ENCODE measurements around the gene PRKAG2. TPM values are rescaled to one million over a fixed set of nuclear protein-coding genes. Genes with fewer than 3 reads are reported as not detected.

PRKAG2 gene
- total and polyA plus RNA-seq, 2 of the 8 experiments (the other 6 are each of a cell fraction or from before 2014, with no cell fraction given), result 7.5 to 18.1 TPM

GRCh38 chr7:151509670-151510333 lies 367.1 kb downstream of the PRKAG2 start:
- Histone ChIP-seq H3K14ac (ENCODE audit: insufficient read length) (no peak overlapping the region), H2AFZ (ENCODE audit: low read length) (no peak overlapping the region), H2BK15ac (ENCODE audit: low read length) (no peak overlapping the region), H2BK20ac (ENCODE audit: low read length) (no peak overlapping the region), H3K4me1 (replicated peaks in 1 of 4; ENCODE audit: control insufficient read depth in 3 of 4, insufficient read depth in 4 of 4, low read length in 3 of 4) (peaks cover 6 to 22% (median 6%) of the 10 kb centered on the region in 4 experiments), H3K9ac (replicated peaks in 1 of 4; ENCODE audit: extremely low read depth in 1 of 4, low read depth in 3 of 4, low read length in 3 of 4) (no peak overlapping the region), H3K9me3 (ENCODE audit: insufficient read depth in 2 of 2, low read depth in 1 of 2, low read length in 1 of 2) (no peaks in the 10 kb centered on the region), H3K18ac (ENCODE audit: extremely low read depth, low read length) (no peak overlapping the region), H4K5ac (ENCODE audit: insufficient read length, low read depth, low read length) (no peak overlapping the region), H3K4me3 (ENCODE audit: extremely low read depth in 1 of 4, insufficient read depth in 2 of 4, low read depth in 3 of 4, low read length in 4 of 4) (no peak overlapping the region), H3K27ac (ENCODE audit: low read depth, low read length) (no peak overlapping the region), H4K8ac (ENCODE audit: extremely low read depth, insufficient read depth, low read length) (no peak overlapping the region), H3K4me2 (ENCODE audit: insufficient read depth in 1 of 2, low read depth in 2 of 2, low read length in 2 of 2) (no peak overlapping the region; a peak in 1 of 4 replicates), H3K4ac (replicated peaks; ENCODE audit: insufficient read length, low read depth, low read length) (no peak overlapping the region), H3K36me3 (ENCODE audit: control insufficient read depth in 2 of 4, insufficient read depth in 4 of 4, low read length in 3 of 4) (no peaks in the 10 kb centered on the region), H3K23ac (ENCODE audit: insufficient read length) (no peak overlapping the region), H3K56ac (replicated peaks; ENCODE audit: insufficient read length, low read depth, low read length) (no peak overlapping the region), H2BK12ac (ENCODE audit: low read depth, low read length) (no peak overlapping the region), H2BK120ac (replicated peaks; ENCODE audit: low read depth, low read length) (no peak overlapping the region), H3K27me3 (replicated peaks in 1 of 4; ENCODE audit: control insufficient read depth in 3 of 4, extremely low read depth in 1 of 4, insufficient read depth in 3 of 4, low read length in 3 of 4) (no peaks in the 10 kb centered on the region), H4K91ac (replicated peaks; ENCODE audit: insufficient read length, low read length) (no peak overlapping the region), H2AK5ac (ENCODE audit: low read depth, low read length) (no peak overlapping the region), H4K20me1 (replicated peaks in 1 of 2; ENCODE audit: control insufficient read depth in 1 of 2, insufficient read depth in 2 of 2, low read length in 2 of 2) (peaks cover 32 to 43% of the 10 kb centered on the region in 2 experiments), H3K23me2 (ENCODE audit: low read depth, low read length) (no peaks in the 10 kb centered on the region), H3K79me2 (ENCODE audit: control insufficient read depth in 1 of 2, insufficient read depth in 2 of 2, low read length in 2 of 2) (peaks cover 41 to 100% of the 10 kb centered on the region in 2 experiments), H3K79me1 (ENCODE audit: low read depth, low read length) (peaks cover 5% of the 10 kb centered on the region; the same call in 1 of the 2 replicates), H2BK5ac (ENCODE audit: low read depth, low read length) (no peak overlapping the region)
- 83% methylated on average over 5 of the region's 5 CpGs; no CpG with 5 or more reads in 1 of the 2 experiments for WGBS, 2 experiments (ENCODE audit: extremely low coverage in 1 of 2, insufficient coverage in 1 of 2, insufficient read length in 1 of 2, insufficient replicate concordance in 2 of 2, low coverage in 1 of 2, low lambda C conversion rate in 2 of 2, missing lambda C conversion rate in 1 of 2)
- CTCF ChIA-PET (ENCODE audit: partially characterized antibody), result interaction anchor here (1.2 to 2.1 kb wide), 3 partner anchors 8 to 61 kb away, joined by 3 to 6 read pairs (median 4); no protein-coding TSS in a partner anchor
- POLR2A ChIA-PET (ENCODE audit: partially characterized antibody), result interaction anchor here (0.7 to 7.8 kb wide), 3 partner anchors 9 to 21 kb away, joined by 3 to 42 read pairs (median 6); partner anchors contain the start of gene RHEB
- DNase-seq (ENCODE audit: low read depth in 1 of 2, low spot score in 2 of 2) (no peak), FAIRE-seq (no peak)
- TF ChIP-seq KDM4A (IDR thresholded peaks at IDR 0.05; ENCODE audit: low read depth, low read length, severe bottlenecking), result no peak
- TF ChIP-seq EZH2 (IDR thresholded peaks at IDR 0.05; ENCODE audit: low read depth, low read length, severe bottlenecking), result no peak
- TF ChIP-seq E2F6 (IDR thresholded peaks at IDR 0.05), result no peak
- no peak for TF ChIP-seq ATF2 (IDR thresholded peaks at IDR 0.05; ENCODE audit: low read length)
- no peak for TF ChIP-seq USF2 (IDR thresholded peaks at IDR 0.05; ENCODE audit: low read length)
- TF ChIP-seq YY1 (IDR thresholded peaks at IDR 0.05; ENCODE audit: low read depth, low read length), result no peak
- TF ChIP-seq POU5F1 (IDR thresholded peaks at IDR 0.05; ENCODE audit: low read depth, low read length), result no peak
- no peak for TF ChIP-seq ZNF274 (IDR thresholded peaks at IDR 0.05; ENCODE audit: borderline replicate concordance, extremely low read depth, low read length)

All from H1 (cell line).